OCI-LY3 (cell line): ENCODE measurements around the gene AURKA.

ENCODE experiments used
- H2AFZ ChIP-seq: fragments of 200-600, 300-600 bp; shearing (Covaris generic); 2 replicates; pipeline ENCODE4 v1.6.0; 2014; ENCODE audit warnings: antibody characterized with exemption, low read depth, low read length
- H3K27ac ChIP-seq: fragments of 200-600, 300-600 bp; sonication (generic); 2 replicates; pipeline ENCODE4 v1.5.1; 2014; ENCODE audit warnings: mild to moderate bottlenecking, low read length, moderate library complexity, mixed read lengths
- H3K27me3 ChIP-seq: fragments of 200-600, 300-600 bp; sonication (generic); 2 replicates; pipeline ENCODE4 v1.6.1; 2014; ENCODE audit warnings: low read depth, low read length, mixed read lengths
- H3K36me3 ChIP-seq: fragments of 200-600, 300-600 bp; sonication (generic); replicated peaks from 2 replicates; pipeline ENCODE3; 2014; ENCODE audit warnings: low read depth, low read length, mixed read lengths
- H3K4me1 ChIP-seq: fragments of 300-600, 200-600 bp; sonication (generic); 2 replicates; pipeline ENCODE4 v1.6.1; 2014; ENCODE audit warnings: low read length, mixed read lengths
- H3K4me2 ChIP-seq: fragments of 200-600, 300-600 bp; sonication (generic); 2 replicates; pipeline ENCODE4 v1.6.1; 2014; ENCODE audit warnings: low read length, mixed read lengths
- H3K4me3 ChIP-seq: fragments of 300-600, 200-600 bp; sonication (generic); 2 replicates; pipeline ENCODE4 v1.5.1; 2014; ENCODE audit warnings: antibody characterized with exemption, mild to moderate bottlenecking, low read length, moderate library complexity
- H3K79me2 ChIP-seq: fragments of 300-600, 200-600 bp; shearing (Covaris generic); 2 replicates; pipeline ENCODE4 v1.6.1; 2014; ENCODE audit warnings: mild to moderate bottlenecking, low read length, mixed read lengths
- H3K9ac ChIP-seq: fragments of 300-600, 200-600 bp; shearing (Covaris generic); 2 replicates; pipeline ENCODE4 v1.6.0; 2014; ENCODE audit warnings: mild to moderate bottlenecking, low read length, moderate library complexity
- H3K9me3 ChIP-seq: fragments of 200-600, 300-600 bp; shearing (Covaris generic); 2 replicates; pipeline ENCODE4 v1.6.1; 2014; ENCODE audit warnings: low read length, mixed read lengths; ENCODE audit not compliant: insufficient read depth
- H4K20me1 ChIP-seq: fragments of 200-600, 300-600 bp; sonication (generic); 2 replicates; pipeline ENCODE4 v1.6.1; 2016; ENCODE audit warnings: low read length, mixed read lengths; ENCODE audit not compliant: insufficient read depth
- CTCF ChIP-seq: fragments of 200-600, 300-600 bp; sonication (generic); IDR thresholded peaks from 2 replicates; pipeline ENCODE4 v1.5.1; 2014; ENCODE audit warnings: antibody characterized with exemption, low read length, low read depth
- EZH2phosphoT487 ChIP-seq: fragments of 200-600 bp; shearing (Covaris generic); IDR thresholded peaks from 2 replicates; pipeline ENCODE4 v1.6.1; 2018; ENCODE audit warnings: antibody characterized with exemption, mixed run types, low read depth

The AURKA gene

DNA sequence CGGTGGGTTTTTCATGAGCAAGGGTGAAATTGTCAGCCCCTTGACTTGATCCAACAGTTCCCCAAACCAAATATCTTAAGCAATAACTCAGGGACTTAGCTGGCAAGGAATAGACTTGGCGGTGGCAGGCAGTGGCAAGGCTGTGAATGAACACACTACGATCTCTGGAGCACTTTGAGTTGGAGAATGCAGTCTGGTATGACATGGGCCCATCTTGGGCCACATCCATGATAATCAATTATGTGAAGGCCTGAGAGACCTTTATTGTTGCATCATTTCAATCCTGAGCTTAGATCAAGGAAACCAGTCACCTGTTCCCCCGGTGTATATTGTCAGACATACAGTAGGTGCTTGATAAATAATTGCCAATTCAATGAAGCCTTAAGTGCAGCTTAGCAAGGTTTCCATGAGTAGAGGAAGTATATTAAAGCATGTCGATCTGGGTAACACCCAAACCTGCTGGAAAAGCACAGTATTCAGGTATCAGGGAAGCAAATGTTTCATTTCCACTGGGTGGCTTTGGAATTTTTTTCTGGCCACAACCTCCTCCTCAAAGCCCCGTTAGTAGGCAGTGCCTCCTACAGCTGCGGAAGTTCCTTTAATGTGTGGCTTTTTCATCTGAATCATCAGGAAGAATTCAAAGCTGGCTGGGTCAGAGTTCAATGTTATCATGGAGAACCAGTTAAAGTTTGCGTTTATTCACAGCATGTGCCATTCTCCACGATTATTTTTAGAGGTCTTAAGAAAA lies 30.2 kb upstream of the AURKA start:
- no peaks in the 10 kb centered on the region for H3K79me2 ChIP-seq
- peaks cover 24% of the 10 kb centered on the region for H3K36me3 ChIP-seq
- no peaks in the 10 kb centered on the region for H4K20me1 ChIP-seq
- no peak overlapping the region for H2AFZ ChIP-seq
- TF ChIP-seq EZH2phosphoT487 (no peak), CTCF (no peak)
- no peaks in the 10 kb centered on the region for H3K9me3 ChIP-seq
- no peaks in the 10 kb centered on the region for H3K27me3 ChIP-seq
- no peak overlapping the region for H3K27ac ChIP-seq
- H3K4me2 ChIP-seq = no peak overlapping the region
- H3K4me1 ChIP-seq = peaks cover 10% of the 10 kb centered on the region
- no peak overlapping the region for H3K4me3 ChIP-seq
- H3K9ac ChIP-seq = no peak overlapping the region

GRCh38 chr20:56420940-56421688 lies 29.1 kb upstream of the AURKA start:
- Histone ChIP-seq H3K4me1 (peaks cover 10% of the 10 kb centered on the region), H3K9ac (no peak overlapping the region), H3K4me3 (no peak overlapping the region), H2AFZ (no peak overlapping the region), H3K9me3 (no peaks in the 10 kb centered on the region), H3K27ac (no peak overlapping the region), H4K20me1 (no peaks in the 10 kb centered on the region), H3K4me2 (no peak overlapping the region), H3K27me3 (no peaks in the 10 kb centered on the region), H3K79me2 (no peaks in the 10 kb centered on the region), H3K36me3 (peaks cover 26% of the 10 kb centered on the region)
- no peak for TF ChIP-seq CTCF
- no peak for TF ChIP-seq EZH2phosphoT487

DNA sequence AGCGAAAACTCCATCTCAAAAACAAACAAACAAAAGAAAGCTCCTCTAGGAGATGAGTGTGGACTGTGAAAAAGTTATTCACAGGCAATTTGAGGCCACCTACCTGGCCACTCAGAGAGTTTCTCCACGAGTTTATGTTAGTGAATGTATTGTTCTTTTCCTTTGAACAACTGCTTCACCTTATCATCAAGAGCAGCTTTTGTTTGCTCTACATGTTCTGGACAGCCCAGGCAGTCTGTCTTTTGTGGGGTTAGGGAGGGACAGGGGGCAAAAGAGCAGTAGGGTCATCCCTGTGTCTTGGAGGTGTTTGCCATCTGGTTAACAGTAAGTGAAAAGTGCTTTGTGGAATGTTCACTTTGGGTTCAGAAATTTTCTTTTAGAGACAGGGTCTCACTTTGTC lies 28.0 kb upstream of the AURKA start:
- H3K9me3 ChIP-seq = no peaks in the 10 kb centered on the region
- H4K20me1 ChIP-seq = no peaks in the 10 kb centered on the region
- no peak overlapping the region for H3K4me3 ChIP-seq
- no peaks in the 10 kb centered on the region for H3K79me2 ChIP-seq
- H3K27ac ChIP-seq = no peak overlapping the region
- H3K4me2 ChIP-seq = no peak overlapping the region
- no peaks in the 10 kb centered on the region for H3K27me3 ChIP-seq
- peaks cover 10% of the 10 kb centered on the region for H3K4me1 ChIP-seq
- H2AFZ ChIP-seq = no peak overlapping the region
- no peak overlapping the region for H3K9ac ChIP-seq
- H3K36me3 ChIP-seq = peaks cover 31% of the 10 kb centered on the region
- no peak for TF ChIP-seq CTCF
- no peak for TF ChIP-seq EZH2phosphoT487

- Histone ChIP-seq H3K27ac (no peak overlapping the region), H3K4me1 (peaks cover 4% of the 10 kb centered on the region; the same call in 1 of the 2 replicates), H3K36me3 (peaks cover 38% of the 10 kb centered on the region), H3K9ac (no peak overlapping the region), H3K4me3 (no peak overlapping the region), H3K79me2 (no peaks in the 10 kb centered on the region), H3K9me3 (no peaks in the 10 kb centered on the region), H2AFZ (no peak overlapping the region), H4K20me1 (no peaks in the 10 kb centered on the region), H3K27me3 (no peaks in the 10 kb centered on the region), H3K4me2 (no peak overlapping the region)
- TF ChIP-seq EZH2phosphoT487 (no peak), CTCF (no peak)
Observed at GRCh38 chr20:56418385-56418861, 26.4 kb upstream of the AURKA start.
